Activated CD8-positive, alpha-beta memory T cell treated with anti-CD3 and anti-CD28 coated beads, Interleukin-2, amount 50 U/mL, for 4 hours (primary cell): ENCODE results near the gene CCL28.

ENCODE experiments used
- DNase-seq: peaks from one replicate; pipeline ENCODE4 v3.0.0-alpha.2; 2020

Gene CCL28

DNA sequence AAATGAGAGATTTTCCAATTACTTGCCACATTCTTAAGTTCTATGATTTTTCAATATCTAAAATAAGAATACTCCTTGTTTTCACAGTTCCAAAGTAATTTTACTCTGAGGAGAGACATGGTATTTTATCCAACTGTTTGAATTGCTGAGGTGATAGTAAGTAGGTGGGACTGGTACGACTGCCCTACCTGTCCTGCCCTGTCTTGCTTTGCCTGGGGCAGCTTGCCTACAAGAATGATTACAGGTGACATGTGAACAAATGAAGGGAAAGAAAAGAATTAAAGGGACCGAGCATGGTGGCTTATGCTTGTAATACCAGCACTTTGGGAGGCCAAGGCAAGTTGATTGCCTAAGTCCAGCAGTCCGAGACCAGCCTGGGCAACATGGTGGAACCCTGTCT is 57.4 kb downstream of the CCL28 start:
- no peak for DNase-seq

DNA sequence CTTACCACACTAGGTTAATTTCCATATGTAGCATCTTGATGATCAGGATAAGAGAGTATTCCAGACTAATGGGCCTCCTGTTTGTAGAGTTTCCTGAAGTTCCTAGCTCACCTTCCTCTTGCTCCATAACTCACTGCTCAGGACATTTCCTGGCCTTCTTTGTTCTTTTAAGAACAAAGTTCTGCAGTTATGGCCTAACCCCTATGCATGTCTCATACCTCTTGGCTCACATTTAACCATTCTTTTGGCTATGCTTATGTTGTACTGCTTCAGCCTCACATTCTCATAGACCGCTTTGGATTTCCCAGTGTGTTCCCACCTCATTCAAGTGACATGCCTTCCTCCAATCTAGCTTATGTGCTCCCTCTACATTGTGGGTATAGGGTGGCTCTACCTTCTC is 58.5 kb downstream of the CCL28 start:
- no peak for DNase-seq

DNA sequence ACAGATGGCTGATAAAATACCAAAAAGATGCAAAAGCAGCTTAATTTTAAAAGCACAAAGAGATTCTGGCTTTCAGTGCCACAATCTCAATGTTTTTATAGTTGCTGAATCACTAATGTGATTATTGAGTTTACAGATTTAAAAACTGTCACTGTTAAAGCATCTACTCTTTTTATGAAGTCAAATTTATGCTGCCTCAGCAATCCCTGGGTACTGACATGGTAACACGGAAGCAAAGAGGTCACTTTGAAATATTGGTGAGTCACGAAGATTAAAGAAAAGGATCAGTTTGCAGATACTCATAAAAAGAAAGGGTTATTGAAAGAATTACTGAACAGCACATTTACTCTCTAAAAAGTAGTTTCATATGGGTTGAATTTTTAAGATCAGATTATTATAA is 59.3 kb downstream of the CCL28 start:
- DNase-seq: no peak

DNA sequence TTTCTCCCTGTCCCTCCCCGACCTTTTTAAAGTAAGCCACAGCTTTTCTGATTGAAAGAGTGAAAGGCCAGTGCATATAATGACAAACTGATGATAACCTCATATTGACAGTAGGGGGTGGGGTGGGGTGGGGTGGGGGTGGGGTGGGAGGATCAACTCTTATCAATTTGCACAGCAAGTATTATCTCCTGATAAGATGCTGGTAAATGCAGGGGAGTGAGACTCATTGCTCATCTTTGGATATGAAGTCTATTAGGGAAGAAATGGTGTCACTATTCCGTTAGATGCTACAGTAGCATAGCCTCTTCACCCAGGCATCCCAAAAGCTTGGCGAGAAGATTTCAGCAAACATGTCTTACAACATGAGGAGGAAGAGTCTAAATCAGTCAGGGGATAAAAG is 60.1 kb downstream of the CCL28 start:
- no peak for DNase-seq

DNA sequence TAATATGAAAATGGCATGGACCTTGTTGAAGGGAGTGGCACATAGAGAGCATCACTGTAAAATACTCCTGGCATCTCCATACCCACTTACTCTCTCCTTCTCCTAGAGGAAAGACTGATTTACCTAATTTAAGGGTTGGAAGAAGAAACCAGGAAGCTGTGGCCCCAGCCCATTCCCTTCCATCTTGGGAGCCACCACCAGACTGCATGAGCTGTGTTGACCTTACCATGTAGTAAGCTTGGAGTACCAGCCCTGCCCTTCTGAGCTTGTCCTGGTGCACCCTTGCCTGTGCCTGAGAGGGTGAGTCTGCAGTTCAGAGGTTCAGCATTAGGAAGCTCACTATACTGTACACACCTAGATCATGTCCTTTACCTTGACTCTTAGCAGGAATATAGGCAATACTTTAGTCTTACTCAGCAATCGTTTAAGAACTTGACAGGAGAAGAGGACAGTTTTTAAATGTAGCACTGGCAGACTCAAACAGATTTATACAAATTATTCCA is 63.3 kb downstream of the CCL28 start:
- no peak for DNase-seq

DNA sequence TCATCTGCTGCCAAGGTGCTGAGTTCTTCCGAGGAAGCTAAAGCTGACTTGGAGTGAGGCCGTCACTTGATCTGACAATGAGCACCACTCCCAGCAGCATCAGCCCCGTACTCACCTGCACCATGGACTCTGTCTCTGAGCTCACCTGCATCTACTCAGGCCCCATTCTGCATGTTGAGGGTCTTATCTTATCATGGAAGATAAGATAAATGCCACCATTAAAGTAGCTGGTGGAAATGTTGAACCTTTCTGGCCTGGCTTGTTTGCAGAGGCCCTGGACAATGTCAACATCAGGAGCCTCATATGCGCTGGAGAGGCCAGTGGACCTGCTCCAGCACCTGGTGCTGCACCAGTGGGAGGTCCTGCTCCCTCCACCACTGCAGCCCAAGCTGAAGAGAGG is 64.0 kb downstream of the CCL28 start:
- DNase-seq: no peak

DNA sequence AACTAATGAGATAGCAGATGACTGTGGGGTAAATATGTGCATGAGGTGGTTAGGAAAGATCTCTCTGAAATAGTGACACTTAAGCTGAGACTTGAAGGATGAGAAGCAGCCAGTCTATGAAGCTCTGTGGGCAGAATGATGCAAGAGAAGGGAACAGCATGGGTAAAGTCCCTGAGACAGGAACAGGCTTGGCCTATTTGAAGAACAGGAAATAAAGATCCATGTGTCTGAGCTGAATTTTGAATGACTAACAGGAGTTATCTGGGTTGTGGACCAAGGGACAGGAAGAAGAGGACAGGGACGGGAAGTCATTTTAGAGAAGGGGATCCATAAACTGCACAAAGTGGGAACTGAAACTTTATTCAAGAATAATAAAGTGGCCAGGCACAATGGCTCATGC is 73.3 kb downstream of the CCL28 start:
- DNase-seq: no peak

DNA sequence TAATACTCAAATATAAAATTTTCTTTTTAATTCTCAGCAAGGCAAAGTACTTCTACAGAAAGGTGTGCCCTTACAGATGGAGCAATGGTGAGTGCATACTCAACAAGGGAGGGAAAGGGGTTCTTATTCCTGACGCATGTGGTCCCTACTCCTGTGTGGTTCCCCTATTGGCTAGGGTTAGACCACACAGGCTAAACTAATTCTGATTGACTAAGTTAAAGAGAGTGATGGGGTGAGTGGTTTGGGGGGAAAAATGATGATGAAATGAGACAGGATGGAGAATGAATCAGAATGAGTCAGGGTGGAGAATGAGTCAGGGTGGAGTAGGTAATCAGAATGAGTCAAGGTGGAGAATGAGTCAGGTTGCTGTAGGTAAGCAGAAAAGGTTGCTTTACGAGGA is 76.0 kb downstream of the CCL28 start:
- no peak for DNase-seq

DNA sequence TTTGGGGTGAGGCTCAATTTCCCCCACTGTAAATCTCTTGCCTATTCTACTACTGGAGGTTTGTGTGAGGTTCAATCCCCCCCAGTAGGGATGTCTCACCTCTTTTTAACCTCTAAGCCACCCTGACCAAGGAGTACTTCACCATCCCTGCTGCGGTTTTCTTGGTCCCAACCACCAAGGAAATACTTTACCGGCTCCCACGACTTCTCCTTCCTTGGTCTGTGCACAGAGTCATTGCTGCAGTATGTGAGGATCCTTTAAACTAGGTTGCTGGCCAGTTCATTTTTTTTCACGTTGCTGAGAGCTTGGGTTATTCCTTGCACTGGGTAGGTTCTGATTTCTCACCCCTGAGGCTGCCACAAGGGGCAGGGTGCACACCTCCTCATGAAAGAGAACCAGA is 76.5 kb downstream of the CCL28 start:
- DNase-seq: no peak

DNA sequence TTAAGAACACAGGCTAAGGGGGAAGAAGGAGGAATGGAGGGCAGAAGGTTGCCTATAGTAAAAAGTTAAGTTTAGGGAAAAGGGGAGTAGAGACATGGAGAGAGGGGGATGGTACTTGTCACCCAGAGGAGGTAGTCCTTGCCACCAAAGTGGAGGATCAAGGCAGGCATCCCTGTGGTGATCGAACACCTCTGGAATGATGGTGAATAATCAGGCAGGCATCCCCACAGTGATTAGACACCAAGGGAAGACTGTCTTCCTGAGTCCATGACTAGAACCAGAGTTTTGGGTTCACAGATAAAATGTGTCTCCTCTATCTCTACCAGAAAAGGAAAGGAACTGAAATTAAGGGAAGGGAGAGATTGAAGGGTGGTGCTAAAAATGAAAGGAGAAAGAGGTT is 79.8 kb downstream of the CCL28 start:
- no peak for DNase-seq
